Measurements from ENCODE around the gene ATP6V0A1.

ATP6V0A1 gene

DNA sequence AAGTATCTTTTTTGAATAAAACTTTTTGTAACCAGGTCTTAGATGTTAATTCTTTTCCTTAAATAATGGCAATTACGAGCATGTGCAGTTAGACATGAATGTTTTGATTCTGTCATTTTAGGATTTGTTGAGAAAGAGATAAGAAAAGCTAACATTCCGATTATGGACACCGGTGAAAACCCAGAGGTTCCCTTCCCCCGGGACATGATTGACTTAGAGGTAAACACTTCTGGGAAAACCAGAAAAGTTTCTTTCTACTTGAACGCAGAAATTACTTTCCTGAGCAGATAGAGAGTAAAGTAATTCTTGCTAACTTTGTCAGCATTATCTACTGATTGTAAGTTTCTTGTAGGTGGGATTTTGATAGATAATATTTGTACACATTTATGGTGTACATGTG lies 9.2 kb downstream of the ATP6V0A1 start:
- Histone ChIP-seq H3K27ac (replicated peaks) (no peak overlapping the region), H3K4me3 (replicated peaks; ENCODE audit: insufficient read depth, low read length) (no peak overlapping the region), H3K27me3 (ENCODE audit: insufficient read depth, poor library complexity, severe bottlenecking) (no peaks in the 10 kb centered on the region)
- TF ChIP-seq POLR2AphosphoS5 (IDR thresholded peaks at IDR 0.05; ENCODE audit: low read depth) (no peak), SPI1 (IDR thresholded peaks at IDR 0.05; ENCODE audit: borderline replicate concordance, low read depth) (no peak), GABPA (IDR thresholded peaks at IDR 0.05; ENCODE audit: low read depth) (no peak)
- TF ChIP-seq, protein P1, sequence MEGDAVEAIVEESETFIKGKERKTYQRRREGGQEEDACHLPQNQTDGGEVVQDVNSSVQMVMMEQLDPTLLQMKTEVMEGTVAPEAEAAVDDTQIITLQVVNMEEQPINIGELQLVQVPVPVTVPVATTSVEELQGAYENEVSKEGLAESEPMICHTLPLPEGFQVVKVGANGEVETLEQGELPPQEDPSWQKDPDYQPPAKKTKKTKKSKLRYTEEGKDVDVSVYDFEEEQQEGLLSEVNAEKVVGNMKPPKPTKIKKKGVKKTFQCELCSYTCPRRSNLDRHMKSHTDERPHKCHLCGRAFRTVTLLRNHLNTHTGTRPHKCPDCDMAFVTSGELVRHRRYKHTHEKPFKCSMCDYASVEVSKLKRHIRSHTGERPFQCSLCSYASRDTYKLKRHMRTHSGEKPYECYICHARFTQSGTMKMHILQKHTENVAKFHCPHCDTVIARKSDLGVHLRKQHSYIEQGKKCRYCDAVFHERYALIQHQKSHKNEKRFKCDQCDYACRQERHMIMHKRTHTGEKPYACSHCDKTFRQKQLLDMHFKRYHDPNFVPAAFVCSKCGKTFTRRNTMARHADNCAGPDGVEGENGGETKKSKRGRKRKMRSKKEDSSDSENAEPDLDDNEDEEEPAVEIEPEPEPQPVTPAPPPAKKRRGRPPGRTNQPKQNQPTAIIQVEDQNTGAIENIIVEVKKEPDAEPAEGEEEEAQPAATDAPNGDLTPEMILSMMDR (IDR thresholded peaks at IDR 0.05; ENCODE audit: insufficient read depth, low read length): no peak
- TF ChIP-seq, protein P2, sequence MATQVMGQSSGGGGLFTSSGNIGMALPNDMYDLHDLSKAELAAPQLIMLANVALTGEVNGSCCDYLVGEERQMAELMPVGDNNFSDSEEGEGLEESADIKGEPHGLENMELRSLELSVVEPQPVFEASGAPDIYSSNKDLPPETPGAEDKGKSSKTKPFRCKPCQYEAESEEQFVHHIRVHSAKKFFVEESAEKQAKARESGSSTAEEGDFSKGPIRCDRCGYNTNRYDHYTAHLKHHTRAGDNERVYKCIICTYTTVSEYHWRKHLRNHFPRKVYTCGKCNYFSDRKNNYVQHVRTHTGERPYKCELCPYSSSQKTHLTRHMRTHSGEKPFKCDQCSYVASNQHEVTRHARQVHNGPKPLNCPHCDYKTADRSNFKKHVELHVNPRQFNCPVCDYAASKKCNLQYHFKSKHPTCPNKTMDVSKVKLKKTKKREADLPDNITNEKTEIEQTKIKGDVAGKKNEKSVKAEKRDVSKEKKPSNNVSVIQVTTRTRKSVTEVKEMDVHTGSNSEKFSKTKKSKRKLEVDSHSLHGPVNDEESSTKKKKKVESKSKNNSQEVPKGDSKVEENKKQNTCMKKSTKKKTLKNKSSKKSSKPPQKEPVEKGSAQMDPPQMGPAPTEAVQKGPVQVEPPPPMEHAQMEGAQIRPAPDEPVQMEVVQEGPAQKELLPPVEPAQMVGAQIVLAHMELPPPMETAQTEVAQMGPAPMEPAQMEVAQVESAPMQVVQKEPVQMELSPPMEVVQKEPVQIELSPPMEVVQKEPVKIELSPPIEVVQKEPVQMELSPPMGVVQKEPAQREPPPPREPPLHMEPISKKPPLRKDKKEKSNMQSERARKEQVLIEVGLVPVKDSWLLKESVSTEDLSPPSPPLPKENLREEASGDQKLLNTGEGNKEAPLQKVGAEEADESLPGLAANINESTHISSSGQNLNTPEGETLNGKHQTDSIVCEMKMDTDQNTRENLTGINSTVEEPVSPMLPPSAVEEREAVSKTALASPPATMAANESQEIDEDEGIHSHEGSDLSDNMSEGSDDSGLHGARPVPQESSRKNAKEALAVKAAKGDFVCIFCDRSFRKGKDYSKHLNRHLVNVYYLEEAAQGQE (IDR thresholded peaks at IDR 0.05; ENCODE audit: insufficient replicate concordance, low read depth): no peak
- no peak for DNase-seq (ENCODE audit: low read depth in 1 of 2, low spot score in 1 of 2)

DNA sequence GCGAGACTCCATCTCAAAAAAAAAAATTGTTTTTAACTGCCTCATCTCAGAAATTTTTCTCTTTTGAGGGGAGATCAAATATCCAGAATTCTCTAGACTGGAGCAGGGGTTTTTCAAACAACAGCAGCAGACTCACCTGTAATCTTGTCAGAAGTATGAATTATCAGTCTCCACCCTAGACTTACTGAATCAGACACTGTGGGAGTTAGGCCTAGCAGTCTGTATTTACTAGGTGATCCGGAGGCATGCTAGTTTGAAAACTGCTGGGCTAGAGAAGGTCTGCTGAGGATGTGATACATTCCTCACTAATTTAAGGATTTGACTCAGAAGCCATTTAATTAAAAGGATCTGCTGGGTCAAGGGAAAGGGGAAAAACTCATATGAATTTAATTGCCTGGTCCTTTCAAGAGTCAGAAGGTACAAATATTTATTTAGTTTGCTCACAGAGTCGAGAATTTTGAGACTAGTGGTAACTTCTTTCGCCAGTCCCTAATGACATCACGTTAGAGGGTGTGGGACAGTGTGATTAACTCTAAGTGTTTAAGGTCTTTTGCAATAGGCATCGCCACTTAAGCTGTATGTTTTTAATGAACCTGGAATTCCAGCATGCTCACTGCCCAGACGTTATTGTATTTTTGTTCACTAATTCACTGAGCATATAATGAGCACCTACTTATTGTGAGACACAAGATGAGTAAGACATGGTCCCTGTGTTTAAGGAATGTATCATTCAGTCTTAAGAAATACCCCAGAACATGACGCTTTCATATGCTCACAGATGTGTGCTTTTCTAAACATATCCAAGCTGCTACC lies 14.2 kb downstream of the ATP6V0A1 start:
- Histone ChIP-seq H3K4me3 (replicated peaks; ENCODE audit: insufficient read depth, low read length) (no peak overlapping the region), H3K27me3 (ENCODE audit: insufficient read depth, poor library complexity, severe bottlenecking) (no peaks in the 10 kb centered on the region), H3K27ac (replicated peaks) (no peak overlapping the region)
- DNase-seq (ENCODE audit: low read depth in 1 of 2, low spot score in 1 of 2): no peak
- TF ChIP-seq, protein P2 (IDR thresholded peaks at IDR 0.05; ENCODE audit: insufficient replicate concordance, low read depth): no peak
- TF ChIP-seq, protein P1 (IDR thresholded peaks at IDR 0.05; ENCODE audit: insufficient read depth, low read length): no peak
- TF ChIP-seq GABPA (IDR thresholded peaks at IDR 0.05; ENCODE audit: low read depth): no peak
- TF ChIP-seq SPI1 (IDR thresholded peaks at IDR 0.05; ENCODE audit: borderline replicate concordance, low read depth): no peak
- TF ChIP-seq POLR2AphosphoS5 (IDR thresholded peaks at IDR 0.05; ENCODE audit: low read depth): no peak

DNA sequence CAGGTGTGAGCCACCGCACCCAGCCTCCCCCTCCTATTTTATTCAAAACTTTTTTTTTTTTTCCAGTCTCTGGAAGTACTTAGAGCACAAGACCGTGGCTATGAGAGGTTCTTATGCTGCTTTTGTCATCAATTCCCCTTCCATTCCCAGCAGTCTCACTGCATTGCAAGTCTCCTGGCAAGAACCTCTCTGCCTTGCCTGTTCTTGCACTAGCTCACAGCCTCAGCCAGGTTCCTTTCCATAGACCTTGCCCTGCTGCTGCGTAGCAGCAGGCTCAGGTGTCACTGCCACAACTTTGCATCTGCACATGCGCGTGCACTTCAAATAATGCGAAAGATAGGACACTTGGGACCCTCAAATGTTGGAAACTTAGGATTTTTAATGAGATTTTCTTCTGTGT lies 15.6 kb downstream of the ATP6V0A1 start:
- Histone ChIP-seq H3K4me3 (replicated peaks; ENCODE audit: insufficient read depth, low read length) (no peak overlapping the region), H3K27ac (replicated peaks) (no peak overlapping the region), H3K27me3 (ENCODE audit: insufficient read depth, poor library complexity, severe bottlenecking) (no peaks in the 10 kb centered on the region)
- TF ChIP-seq SPI1 (IDR thresholded peaks at IDR 0.05; ENCODE audit: borderline replicate concordance, low read depth): no peak
- no peak for TF ChIP-seq POLR2AphosphoS5 (IDR thresholded peaks at IDR 0.05; ENCODE audit: low read depth)
- TF ChIP-seq, protein P1 (IDR thresholded peaks at IDR 0.05; ENCODE audit: insufficient read depth, low read length): no peak
- no peak for TF ChIP-seq GABPA (IDR thresholded peaks at IDR 0.05; ENCODE audit: low read depth)
- TF ChIP-seq, protein P2 (IDR thresholded peaks at IDR 0.05; ENCODE audit: insufficient replicate concordance, low read depth): no peak
- no peak for DNase-seq (ENCODE audit: low read depth in 1 of 2, low spot score in 1 of 2)
